MM.1S (cell line): ENCODE measurements around the gene DDX54.

Experiments used
- EZH2 ChIP-seq: fragments of 300-600 bp; sonication (generic); optimal IDR thresholded peaks from 2 replicates; pipeline ENCODE3; 2017; ENCODE audit warnings: low read depth, mild to moderate bottlenecking, antibody characterized with exemption, low read length, mixed read lengths
- EZH2phosphoT487 ChIP-seq: fragments of 300-600 bp; sonication (generic); IDR thresholded peaks from 2 replicates; pipeline ENCODE4 v1.6.1; 2018; ENCODE audit warnings: antibody characterized with exemption, low read length
- TF ChIP-seq, protein P1 (sequence below): fragments of 300-600 bp; sonication (generic); IDR thresholded peaks from 2 replicates; pipeline ENCODE4 v1.5.1; 2016; ENCODE audit warnings: antibody characterized with exemption, low read length, mixed read lengths

DNA sequence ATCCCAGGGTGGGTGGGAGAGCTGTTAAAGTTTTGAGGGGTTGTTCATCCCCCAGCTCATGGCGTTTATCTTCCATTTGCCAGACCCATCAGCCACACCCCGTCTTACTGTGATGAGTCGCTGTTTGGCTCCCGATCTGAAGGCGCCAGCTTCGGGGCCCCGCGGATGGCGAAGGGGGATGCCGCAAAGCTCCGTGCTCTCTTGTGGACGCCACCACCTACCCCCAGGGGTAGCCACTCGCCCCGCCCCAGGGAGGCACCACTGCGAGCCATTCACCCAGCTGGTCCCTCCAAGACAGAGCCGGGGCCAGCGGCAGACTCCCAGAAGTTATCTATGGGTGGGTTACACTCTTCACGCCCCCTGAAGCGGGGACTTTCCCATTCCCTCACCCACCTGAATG, 5.9 kb upstream of the DDX54 start:
- TF ChIP-seq, protein P1, sequence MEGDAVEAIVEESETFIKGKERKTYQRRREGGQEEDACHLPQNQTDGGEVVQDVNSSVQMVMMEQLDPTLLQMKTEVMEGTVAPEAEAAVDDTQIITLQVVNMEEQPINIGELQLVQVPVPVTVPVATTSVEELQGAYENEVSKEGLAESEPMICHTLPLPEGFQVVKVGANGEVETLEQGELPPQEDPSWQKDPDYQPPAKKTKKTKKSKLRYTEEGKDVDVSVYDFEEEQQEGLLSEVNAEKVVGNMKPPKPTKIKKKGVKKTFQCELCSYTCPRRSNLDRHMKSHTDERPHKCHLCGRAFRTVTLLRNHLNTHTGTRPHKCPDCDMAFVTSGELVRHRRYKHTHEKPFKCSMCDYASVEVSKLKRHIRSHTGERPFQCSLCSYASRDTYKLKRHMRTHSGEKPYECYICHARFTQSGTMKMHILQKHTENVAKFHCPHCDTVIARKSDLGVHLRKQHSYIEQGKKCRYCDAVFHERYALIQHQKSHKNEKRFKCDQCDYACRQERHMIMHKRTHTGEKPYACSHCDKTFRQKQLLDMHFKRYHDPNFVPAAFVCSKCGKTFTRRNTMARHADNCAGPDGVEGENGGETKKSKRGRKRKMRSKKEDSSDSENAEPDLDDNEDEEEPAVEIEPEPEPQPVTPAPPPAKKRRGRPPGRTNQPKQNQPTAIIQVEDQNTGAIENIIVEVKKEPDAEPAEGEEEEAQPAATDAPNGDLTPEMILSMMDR = no peak
- TF ChIP-seq EZH2phosphoT487 (no peak), EZH2 (no peak)
